Gastrocnemius medialis (tissue), 4 donors: ENCODE data around the gene KRTAP16-1. TPM values are rescaled to one million over a fixed set of nuclear protein-coding genes. Genes with fewer than 3 reads are reported as not detected.
"Not testable (repeated sequence)": the region's sequence is repeated elsewhere in the genome, so short reads cannot be mapped to it uniquely, and the experiment has no call there.

ENCODE experiments used
- ATAC-seq, 2 donors: fragments of 150-250 bp; one replicate each; pipeline ENCODE4 v1.9.1; 2016
- DNase-seq, 2 donors: peaks; one replicate each; pipeline ENCODE4 v3.0.0-alpha.2; 2019
- H3K27ac ChIP-seq, 4 donors: fragments of 200-600 bp; sonication (generic); 1 replicate in 1 of 4; 2 replicates in 3 of 4; pipeline ENCODE4 v1.5.1; 2016 to 2018; ENCODE audit warnings: mild to moderate bottlenecking in 2 of 4, moderate library complexity in 1 of 4
- H3K27me3 ChIP-seq, 3 donors: fragments of 200-600 bp; sonication (generic) in 2 of 3; 1 replicate in 1 of 3; 2 replicates in 2 of 3; pipeline versions ENCODE4 v1.5.1 to v1.6.0; 2016 to 2019; ENCODE audit warnings: mild to moderate bottlenecking in 1 of 3, moderate library complexity in 1 of 3
- H3K36me3 ChIP-seq, 2 donors: fragments of 200-600 bp; sonication (generic) in 1 of 2; one replicate each; pipeline ENCODE4 v1.5.1; 2017 to 2018
- H3K4me1 ChIP-seq, 2 donors: fragments of 200-600 bp; sonication (generic) in 1 of 2; one replicate each; pipeline ENCODE4 v1.5.1; 2016 to 2017; ENCODE audit warnings: mild to moderate bottlenecking in 2 of 2
- H3K4me3 ChIP-seq, 4 donors: fragments of 200-600 bp; sonication (generic) in 3 of 4; 1 replicate in 1 of 4; 2 replicates in 3 of 4; pipeline ENCODE4 v1.5.1; 2016 to 2019; ENCODE audit warnings: mild to moderate bottlenecking in 2 of 4
- H3K9me3 ChIP-seq, 3 donors: fragments of 200-600 bp; sonication (generic) in 2 of 3; 1 replicate in 1 of 3; 2 replicates in 2 of 3; pipeline ENCODE4 v1.5.1; 2016 to 2019
- POLR2A ChIP-seq, 2 donors: fragments of 450-650 bp; IDR thresholded peaks; one replicate each; pipeline ENCODE4 v1.6.1; 2017; ENCODE audit warnings: antibody characterized with exemption in 2 of 2, mild to moderate bottlenecking in 2 of 2, moderate library complexity in 2 of 2
- in situ Hi-C, 4 donors: fragments of 200-750 bp; cut with MboI; loops; one replicate each; pipeline versions ENCODE4 v1.15.0 to v1.8.0; 2017; ENCODE audit warnings: low sequenced_read_pairs in 4 of 4
- intact Hi-C: fragments of 100-400 bp; cut with DNase I; formaldehyde crosslinking; loops from one replicate; pipeline ENCODE4 v1.15.1; 2023; ENCODE audit warnings: low total_unique reads
- total RNA-seq, 4 donors: library from RNA; depleted of rRNA; stranded (reverse); fragments of >200 nt; gene quantifications; one replicate each; pipeline versions ENCODE4 v1.1.0 to v1.2.3, GENCODE V29; 2016
- TF ChIP-seq, protein P1 (sequence below), 5 experiments: fragments of 450-650 bp in 3 of 5; fragments of 200-600 bp in 2 of 5; sonication (generic) in 2 of 5; IDR thresholded peaks in 4 of 5; conservative IDR thresholded peaks in 1 of 5; 1 replicate in 4 of 5; 2 replicates in 1 of 5; pipeline ENCODE4 v1.5.1; 2016 to 2019; ENCODE audit warnings: antibody characterized with exemption in 5 of 5, mild to moderate bottlenecking in 3 of 5, moderate library complexity in 3 of 5

Gene KRTAP16-1, protein sequence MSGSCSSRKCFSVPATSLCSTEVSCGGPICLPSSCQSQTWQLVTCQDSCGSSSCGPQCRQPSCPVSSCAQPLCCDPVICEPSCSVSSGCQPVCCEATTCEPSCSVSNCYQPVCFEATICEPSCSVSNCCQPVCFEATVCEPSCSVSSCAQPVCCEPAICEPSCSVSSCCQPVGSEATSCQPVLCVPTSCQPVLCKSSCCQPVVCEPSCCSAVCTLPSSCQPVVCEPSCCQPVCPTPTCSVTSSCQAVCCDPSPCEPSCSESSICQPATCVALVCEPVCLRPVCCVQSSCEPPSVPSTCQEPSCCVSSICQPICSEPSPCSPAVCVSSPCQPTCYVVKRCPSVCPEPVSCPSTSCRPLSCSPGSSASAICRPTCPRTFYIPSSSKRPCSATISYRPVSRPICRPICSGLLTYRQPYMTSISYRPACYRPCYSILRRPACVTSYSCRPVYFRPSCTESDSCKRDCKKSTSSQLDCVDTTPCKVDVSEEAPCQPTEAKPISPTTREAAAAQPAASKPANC
- not detected for total RNA-seq

DNA sequence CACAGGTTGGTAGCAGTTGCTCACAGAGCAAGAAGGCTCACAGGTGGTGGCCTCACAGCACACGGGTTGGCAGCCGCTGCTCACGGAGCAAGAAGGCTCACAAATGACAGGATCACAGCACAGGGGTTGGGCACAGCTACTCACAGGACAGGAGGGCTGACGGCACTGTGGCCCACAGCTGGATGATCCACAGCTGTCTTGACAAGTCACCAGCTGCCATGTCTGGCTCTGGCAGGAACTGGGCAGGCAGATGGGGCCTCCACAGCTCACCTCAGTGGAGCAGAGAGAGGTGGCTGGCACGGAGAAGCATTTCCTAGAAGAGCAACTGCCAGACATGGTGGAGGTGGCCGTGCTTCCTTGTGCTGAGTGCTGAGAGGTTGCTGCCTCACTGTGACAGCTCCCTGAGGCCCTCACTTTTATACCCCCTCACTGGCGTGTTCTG, at the start of gene KRTAP16-1:
Gene KRTAP16-1, minus strand, starts transcription at position 392 of the 442 bp plus-strand sequence. Its CDS starts 56 bp downstream, at position 336.
- peaks cover 2 to 18% (median 10%) of the 10 kb centered on the region in 3 donors for H3K27me3 ChIP-seq
- ATAC-seq: no peak

DNA sequence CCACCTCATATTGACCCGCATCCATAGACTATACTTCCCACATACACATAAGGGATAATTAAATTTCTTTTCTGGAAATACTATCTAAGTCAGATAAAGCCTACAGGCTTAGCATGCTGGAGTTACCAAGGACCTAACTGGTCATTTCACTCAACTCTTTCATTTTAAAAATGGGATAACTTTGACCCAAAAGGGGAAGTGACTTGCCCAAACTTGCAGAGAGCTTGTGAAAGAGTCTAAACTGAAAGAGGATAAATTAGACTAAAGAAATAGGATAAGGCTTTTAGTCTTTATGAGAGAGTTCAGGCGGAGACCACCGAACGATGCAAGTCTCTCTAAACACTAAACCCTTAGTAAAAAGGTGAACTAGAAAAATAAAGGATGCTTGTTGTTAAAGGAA, 45.4 kb upstream of the KRTAP16-1 start:
- intact Hi-C loops (no loop called here), in situ Hi-C loops (no loop called here)
- H3K9me3 ChIP-seq: no peaks in the 10 kb centered on the region
- H3K36me3 ChIP-seq: no peaks in the 10 kb centered on the region
- TF ChIP-seq POLR2A (IDR thresholded peaks at IDR 0.05): no peak
- TF ChIP-seq, protein P1, sequence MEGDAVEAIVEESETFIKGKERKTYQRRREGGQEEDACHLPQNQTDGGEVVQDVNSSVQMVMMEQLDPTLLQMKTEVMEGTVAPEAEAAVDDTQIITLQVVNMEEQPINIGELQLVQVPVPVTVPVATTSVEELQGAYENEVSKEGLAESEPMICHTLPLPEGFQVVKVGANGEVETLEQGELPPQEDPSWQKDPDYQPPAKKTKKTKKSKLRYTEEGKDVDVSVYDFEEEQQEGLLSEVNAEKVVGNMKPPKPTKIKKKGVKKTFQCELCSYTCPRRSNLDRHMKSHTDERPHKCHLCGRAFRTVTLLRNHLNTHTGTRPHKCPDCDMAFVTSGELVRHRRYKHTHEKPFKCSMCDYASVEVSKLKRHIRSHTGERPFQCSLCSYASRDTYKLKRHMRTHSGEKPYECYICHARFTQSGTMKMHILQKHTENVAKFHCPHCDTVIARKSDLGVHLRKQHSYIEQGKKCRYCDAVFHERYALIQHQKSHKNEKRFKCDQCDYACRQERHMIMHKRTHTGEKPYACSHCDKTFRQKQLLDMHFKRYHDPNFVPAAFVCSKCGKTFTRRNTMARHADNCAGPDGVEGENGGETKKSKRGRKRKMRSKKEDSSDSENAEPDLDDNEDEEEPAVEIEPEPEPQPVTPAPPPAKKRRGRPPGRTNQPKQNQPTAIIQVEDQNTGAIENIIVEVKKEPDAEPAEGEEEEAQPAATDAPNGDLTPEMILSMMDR (IDR thresholded peaks at IDR 0.05 in 4 of 5, conservative IDR thresholded peaks at IDR 0.05 in 1 of 5): no peak
- H3K27me3 ChIP-seq: no peaks in the 10 kb centered on the region
- ATAC-seq (no peak), DNase-seq (no peak)
- no peak overlapping the region for H3K27ac ChIP-seq
- no peak overlapping the region for H3K4me3 ChIP-seq
- no peaks in the 10 kb centered on the region for H3K4me1 ChIP-seq

More for the DNA sequence above, at the start of gene KRTAP16-1:
- in situ Hi-C loops: loop anchor here in 1 of 4 donors (25.0 kb wide), 1 partner anchor 397 kb away; no protein-coding TSS in a partner anchor
- Histone ChIP-seq H3K4me3 (no peak within 1 kb of the TSS), H3K36me3 (no peaks in the 10 kb centered on the region), H3K9me3 (no peaks in the 10 kb centered on the region), H3K4me1 (peaks cover 7 to 8% of the 10 kb centered on the region in 2 donors), H3K27ac (no peak within 1 kb of the TSS)
- intact Hi-C loops: no loop called here
- no peak for DNase-seq
- TF ChIP-seq POLR2A (IDR thresholded peaks at IDR 0.05): no peak
- TF ChIP-seq, protein P1 (IDR thresholded peaks at IDR 0.05 in 4 of 5, conservative IDR thresholded peaks at IDR 0.05 in 1 of 5): no peak

DNA sequence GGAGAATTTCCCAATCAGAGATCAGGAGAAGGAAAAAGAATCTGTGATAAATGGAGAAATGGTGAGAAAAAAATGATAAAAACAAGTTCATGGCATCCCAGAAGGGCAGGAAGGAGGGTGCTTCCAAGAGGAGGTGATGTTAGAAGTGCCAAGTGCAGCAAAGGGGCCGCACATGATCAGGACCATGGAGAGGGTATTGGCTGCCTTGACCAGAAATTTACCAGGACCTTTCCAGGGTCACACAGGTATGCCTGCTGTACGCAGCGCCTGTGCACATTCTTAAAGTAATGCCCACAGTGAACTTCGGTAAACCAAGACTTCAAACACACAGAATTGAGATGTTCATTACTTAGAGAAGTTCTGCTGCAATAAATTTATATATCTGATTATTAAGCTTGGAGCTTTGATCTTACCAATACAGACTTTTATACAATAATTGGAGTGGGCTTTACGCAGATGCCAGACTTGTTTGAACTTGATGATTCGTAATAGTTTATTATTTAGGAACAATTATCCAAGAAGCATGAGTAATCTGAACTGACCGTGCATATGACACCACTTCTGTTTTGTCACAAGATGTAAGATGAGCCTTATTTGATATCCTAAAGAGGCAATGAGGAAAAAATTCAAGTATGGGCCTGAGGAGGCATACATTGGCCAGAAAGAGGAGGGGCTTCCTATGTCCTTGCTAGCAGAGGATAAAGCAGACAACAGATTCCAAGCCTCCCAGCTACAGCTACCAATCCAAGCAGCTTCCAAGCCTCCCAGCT, 43.7 kb upstream of the KRTAP16-1 start:
- TF ChIP-seq, protein P1 (IDR thresholded peaks at IDR 0.05 in 4 of 5, conservative IDR thresholded peaks at IDR 0.05 in 1 of 5): no peak
- no peak for TF ChIP-seq POLR2A (IDR thresholded peaks at IDR 0.05)
- no peaks in the 10 kb centered on the region for H3K9me3 ChIP-seq
- H3K27ac ChIP-seq: no peak overlapping the region
- ATAC-seq: no peak
- no peaks in the 10 kb centered on the region for H3K4me1 ChIP-seq
- H3K4me3 ChIP-seq: no peak overlapping the region
- no peaks in the 10 kb centered on the region for H3K36me3 ChIP-seq
- intact Hi-C loops: no loop called here
- DNase-seq: no peak
- H3K27me3 ChIP-seq: no peaks in the 10 kb centered on the region
- in situ Hi-C loops: no loop called here

DNA sequence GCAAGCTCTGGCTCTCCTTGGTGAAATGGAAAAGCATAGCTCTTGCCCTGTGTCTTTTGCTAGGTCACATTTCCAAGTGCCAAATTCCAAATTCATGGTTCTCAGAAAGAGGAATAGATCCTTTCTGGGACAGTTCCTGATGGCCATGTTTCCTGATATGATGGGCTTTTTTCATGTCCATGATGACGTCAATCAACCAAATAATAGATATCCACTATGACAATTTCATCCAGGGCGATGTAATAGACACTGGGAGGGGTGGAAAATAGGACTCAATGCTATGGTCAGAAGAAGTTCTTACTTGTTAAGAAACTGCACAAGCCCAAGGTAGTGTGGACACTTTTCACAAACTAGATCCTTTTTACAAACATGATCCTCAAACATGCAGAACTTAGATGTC, 42.1 kb upstream of the KRTAP16-1 start:
- no peaks in the 10 kb centered on the region for H3K27me3 ChIP-seq
- ATAC-seq: no peak
- TF ChIP-seq, protein P1 (IDR thresholded peaks at IDR 0.05 in 4 of 5, conservative IDR thresholded peaks at IDR 0.05 in 1 of 5): no peak
- TF ChIP-seq POLR2A (IDR thresholded peaks at IDR 0.05): no peak
- intact Hi-C loops: no loop called here
- H3K27ac ChIP-seq: no peak overlapping the region
- no peaks in the 10 kb centered on the region for H3K36me3 ChIP-seq
- H3K4me3 ChIP-seq: no peak overlapping the region
- no peaks in the 10 kb centered on the region for H3K9me3 ChIP-seq
- DNase-seq: no peak
- in situ Hi-C loops: no loop called here
- no peaks in the 10 kb centered on the region for H3K4me1 ChIP-seq

DNA sequence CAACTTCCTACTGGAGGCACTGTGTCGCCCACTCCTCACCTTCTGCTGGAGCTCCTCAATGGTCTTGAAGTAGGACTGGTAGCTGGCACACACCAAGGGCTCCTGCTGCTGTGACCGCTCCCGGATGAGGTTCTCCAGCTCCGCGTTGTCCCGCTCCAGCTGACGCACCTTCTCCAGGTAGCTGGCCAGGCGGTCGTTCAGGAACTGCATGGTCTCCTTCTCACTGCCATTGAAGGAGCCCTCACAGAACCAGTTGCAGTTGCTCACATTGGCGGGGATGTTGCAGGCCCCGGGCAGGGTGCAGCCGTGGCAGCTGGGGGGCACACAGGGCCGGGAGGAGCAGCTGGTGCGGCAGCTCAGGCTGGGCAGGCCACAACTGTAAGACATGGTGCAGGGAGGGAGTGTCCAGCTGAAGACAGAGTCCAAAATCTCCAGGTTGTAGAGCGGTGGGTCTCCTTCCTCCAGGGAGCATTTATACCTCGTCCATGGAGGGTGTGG, 41.3 kb upstream of the KRTAP16-1 start, which contains the start of gene KRT33A:
Gene KRT33A, minus strand, starts transcription at position 448 of the 498 bp plus-strand sequence. Its CDS starts 61 bp downstream, at position 387.
- H3K9me3 ChIP-seq, DNase-seq, H3K27ac ChIP-seq, ATAC-seq, H3K4me3 ChIP-seq, in situ Hi-C loops, H3K36me3 ChIP-seq, H3K4me1 ChIP-seq, intact Hi-C loops, H3K27me3 ChIP-seq: not testable (repeated sequence)
